GM12878 (cell line): ENCODE measurements around the gene IDI2. TPM values are rescaled to one million over a fixed set of nuclear protein-coding genes. Genes with fewer than 3 reads are reported as not detected.
A peak's percentile ranks its signal among the peaks of the same experiment; 100 is the strongest.

ENCODE experiments used
- CBFB ChIP-seq: IDR thresholded peaks from 2 replicates; pipeline ENCODE4 v1.6.1; 2016; ENCODE audit warnings: antibody characterized with exemption, low read depth
- CBX5 ChIP-seq: sonication (generic); IDR thresholded peaks from 2 replicates; pipeline ENCODE4 v1.6.1; 2016; ENCODE audit warnings: low read depth, moderate library complexity, mild to moderate bottlenecking, inconsistent platforms
- CUX1 ChIP-seq: IDR thresholded peaks from 2 replicates; pipeline ENCODE4 v1.6.1; 2012; ENCODE audit warnings: improper control_type of control experiment, low read depth, low read length; ENCODE audit not compliant: insufficient replicate concordance
- EED ChIP-seq: sonication (generic); IDR thresholded peaks from 2 replicates; pipeline ENCODE4 v1.6.1; 2016; ENCODE audit warnings: antibody characterized with exemption, low read depth
- ETV6 ChIP-seq, 2 experiments: fragments of 450-650 bp in 1 of 2; IDR thresholded peaks in 1 of 2; conservative IDR thresholded peaks in 1 of 2; 2 replicates each; pipeline ENCODE4 v1.6.1; 2014; ENCODE audit warnings: antibody characterized with exemption in 1 of 2, borderline replicate concordance in 1 of 2, low read depth in 1 of 2, mild to moderate bottlenecking in 1 of 2, moderate library complexity in 1 of 2
- HDAC6 ChIP-seq: fragments of 200-600 bp; sonication (generic); IDR thresholded peaks from one replicate; pipeline ENCODE4 v1.8.0; 2017; ENCODE audit warnings: antibody characterized with exemption; ENCODE audit not compliant: unreplicated experiment
- KDM1A ChIP-seq: fragments of 200-600 bp; sonication (generic); IDR thresholded peaks from 2 replicates; pipeline ENCODE4 v1.6.1; 2016; ENCODE audit warnings: borderline replicate concordance
- NFIC ChIP-seq: IDR thresholded peaks from 2 replicates; pipeline ENCODE4 v1.6.1; 2012; ENCODE audit warnings: low read depth, mild to moderate bottlenecking, inconsistent platforms, low read length, moderate library complexity
- RAD21 ChIP-seq: IDR thresholded peaks from 2 replicates; pipeline ENCODE4 v1.6.1; 2011; ENCODE audit warnings: mild to moderate bottlenecking, low read depth, low read length, moderate library complexity; ENCODE audit not compliant: insufficient read depth
- RAD51 ChIP-seq: fragments of 450-650 bp; IDR thresholded peaks from 2 replicates; pipeline ENCODE4 v1.6.1; 2016; ENCODE audit warnings: moderate library complexity, mild to moderate bottlenecking, inconsistent platforms
- RB1 ChIP-seq: fragments of 450-650 bp; formaldehyde crosslinking; IDR thresholded peaks from 2 replicates; pipeline ENCODE4 v1.6.1; 2017; ENCODE audit warnings: mild to moderate bottlenecking, borderline replicate concordance
- SP1 ChIP-seq: IDR thresholded peaks from one replicate; pipeline ENCODE4 v1.6.1; 2011; ENCODE audit warnings: low read depth, low read length
- SPI1 ChIP-seq: IDR thresholded peaks from 2 replicates; pipeline ENCODE4 v1.6.1; 2011; ENCODE audit warnings: low read depth, mild to moderate bottlenecking, low read length, moderate library complexity, borderline replicate concordance; ENCODE audit not compliant: insufficient read depth
- TCF12 ChIP-seq: IDR thresholded peaks from 2 replicates; pipeline ENCODE4 v1.6.1; 2011; ENCODE audit warnings: low read depth, mild to moderate bottlenecking, low read length
- USF1 ChIP-seq: IDR thresholded peaks from 2 replicates; pipeline ENCODE4 v1.6.1; 2011; ENCODE audit warnings: borderline replicate concordance, low read depth, mild to moderate bottlenecking, moderate library complexity, mixed read lengths, low read length; ENCODE audit not compliant: insufficient read depth; ENCODE audit errors: extremely low read length
- polyA plus RNA-seq, 11 experiments: library from polyadenylated mRNA; depleted of rRNA in 4 of 11; unstranded in 6 of 11; stranded (reverse) in 5 of 11; fragments of >200 nt; fragmentation: Nextera tagmentation in 4 of 11; fragmentation: Illumina TruSeq in 1 of 11; extraction: Ambion mirVana in 4 of 11; extraction: Trizol in 1 of 11; gene quantifications; 1 replicate in 1 of 11; 2 replicates in 10 of 11; pipeline versions ENCODE4 v1.2.1 to v1.2.3, GENCODE V29; 2011 to 2016; ENCODE audit warnings: inconsistent platforms in 2 of 11, missing spikeins in 2 of 11, low read depth in 1 of 11
- total RNA-seq, 4 experiments: library from RNA; depleted of rRNA in 3 of 4; stranded (reverse); fragments of >200 nt in 3 of 4; fragmentation: Illumina TruSeq in 1 of 4; extraction: Trizol in 1 of 4; gene quantifications; 2 replicates each; pipeline versions ENCODE4 v1.2.1 to v1.2.3, GENCODE V29; 2013 to 2021
- TF ChIP-seq, protein P1 (sequence below): fragments of 450-650 bp; IDR thresholded peaks from 2 replicates; pipeline ENCODE4 v1.6.1; 2017; ENCODE audit warnings: borderline replicate concordance
- TF ChIP-seq, protein P2 (sequence below): IDR thresholded peaks from 2 replicates; pipeline ENCODE4 v1.6.1; 2011; ENCODE audit warnings: low read depth, mild to moderate bottlenecking, low read length, moderate library complexity, borderline replicate concordance; ENCODE audit errors: extremely low read depth
- TF ChIP-seq, protein P3 (sequence below): fragments of 450-650 bp; IDR thresholded peaks from 2 replicates; pipeline ENCODE4 v1.6.1; 2017; ENCODE audit warnings: antibody characterized with exemption, mild to moderate bottlenecking, moderate library complexity
- TF ChIP-seq, protein P4 (sequence below): IDR thresholded peaks from 2 replicates; pipeline ENCODE4 v1.6.1; 2012; ENCODE audit warnings: low read depth, low read length, improper control_type of control experiment

The IDI2 gene
- total and polyA plus RNA-seq, 10 of the 15 experiments (the other 5 are each of a cell fraction or from before 2014, with no cell fraction given): 0.06 TPM; not detected in 9

DNA sequence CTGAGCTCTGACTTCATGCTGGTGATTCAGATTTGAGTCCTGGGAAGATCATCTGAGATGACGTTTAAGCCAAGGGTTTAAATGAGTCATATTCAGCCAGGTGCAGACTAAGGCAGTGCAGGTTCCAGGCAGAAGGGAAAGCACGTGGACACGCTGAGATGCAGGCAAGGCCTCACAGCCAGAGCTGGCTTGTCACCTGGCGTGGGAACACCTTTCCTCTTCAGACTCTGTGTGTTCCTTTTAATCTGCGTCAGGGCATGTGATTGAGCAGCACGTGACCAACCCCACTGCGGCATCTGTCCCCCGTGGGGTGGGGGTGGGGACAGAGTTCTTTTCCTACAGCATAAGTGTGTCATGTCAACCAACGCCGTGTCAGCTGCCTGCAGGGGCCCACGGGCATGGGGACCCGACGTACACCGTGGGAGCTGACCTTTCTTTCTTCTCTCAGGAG is 10.7 kb upstream of the IDI2 start (continued):
- TF ChIP-seq, protein P1, sequence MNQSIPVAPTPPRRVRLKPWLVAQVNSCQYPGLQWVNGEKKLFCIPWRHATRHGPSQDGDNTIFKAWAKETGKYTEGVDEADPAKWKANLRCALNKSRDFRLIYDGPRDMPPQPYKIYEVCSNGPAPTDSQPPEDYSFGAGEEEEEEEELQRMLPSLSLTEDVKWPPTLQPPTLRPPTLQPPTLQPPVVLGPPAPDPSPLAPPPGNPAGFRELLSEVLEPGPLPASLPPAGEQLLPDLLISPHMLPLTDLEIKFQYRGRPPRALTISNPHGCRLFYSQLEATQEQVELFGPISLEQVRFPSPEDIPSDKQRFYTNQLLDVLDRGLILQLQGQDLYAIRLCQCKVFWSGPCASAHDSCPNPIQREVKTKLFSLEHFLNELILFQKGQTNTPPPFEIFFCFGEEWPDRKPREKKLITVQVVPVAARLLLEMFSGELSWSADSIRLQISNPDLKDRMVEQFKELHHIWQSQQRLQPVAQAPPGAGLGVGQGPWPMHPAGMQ: no peak
- TF ChIP-seq, protein P2, sequence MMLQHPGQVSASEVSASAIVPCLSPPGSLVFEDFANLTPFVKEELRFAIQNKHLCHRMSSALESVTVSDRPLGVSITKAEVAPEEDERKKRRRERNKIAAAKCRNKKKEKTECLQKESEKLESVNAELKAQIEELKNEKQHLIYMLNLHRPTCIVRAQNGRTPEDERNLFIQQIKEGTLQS: peak; percentile 38; the same call in 1 of the 2 replicates
- TF ChIP-seq ETV6 (conservative IDR thresholded peaks at IDR 0.05 in 1 of 2, IDR thresholded peaks at IDR 0.05 in 1 of 2; ENCODE audit: borderline replicate concordance in 1 of 2, low read depth in 1 of 2) (no peak), CBFB (no peak), HDAC6 (no peak), NFIC (peak; percentile 19; the same call in 1 of the 2 replicates), USF1 (peak; percentile 79), CBX5 (no peak), SP1 (no peak), TCF12 (peak; percentile 80; the same call in 1 of the 2 replicates), RAD21 (no peak), RB1 (no peak), KDM1A (no peak), EED (peak; percentile 59; the same call in 1 of the 2 replicates), RAD51 (peak; percentile 65; the same call in 1 of the 2 replicates), CUX1 (no peak), SPI1 (no peak)
- TF ChIP-seq, protein P3, sequence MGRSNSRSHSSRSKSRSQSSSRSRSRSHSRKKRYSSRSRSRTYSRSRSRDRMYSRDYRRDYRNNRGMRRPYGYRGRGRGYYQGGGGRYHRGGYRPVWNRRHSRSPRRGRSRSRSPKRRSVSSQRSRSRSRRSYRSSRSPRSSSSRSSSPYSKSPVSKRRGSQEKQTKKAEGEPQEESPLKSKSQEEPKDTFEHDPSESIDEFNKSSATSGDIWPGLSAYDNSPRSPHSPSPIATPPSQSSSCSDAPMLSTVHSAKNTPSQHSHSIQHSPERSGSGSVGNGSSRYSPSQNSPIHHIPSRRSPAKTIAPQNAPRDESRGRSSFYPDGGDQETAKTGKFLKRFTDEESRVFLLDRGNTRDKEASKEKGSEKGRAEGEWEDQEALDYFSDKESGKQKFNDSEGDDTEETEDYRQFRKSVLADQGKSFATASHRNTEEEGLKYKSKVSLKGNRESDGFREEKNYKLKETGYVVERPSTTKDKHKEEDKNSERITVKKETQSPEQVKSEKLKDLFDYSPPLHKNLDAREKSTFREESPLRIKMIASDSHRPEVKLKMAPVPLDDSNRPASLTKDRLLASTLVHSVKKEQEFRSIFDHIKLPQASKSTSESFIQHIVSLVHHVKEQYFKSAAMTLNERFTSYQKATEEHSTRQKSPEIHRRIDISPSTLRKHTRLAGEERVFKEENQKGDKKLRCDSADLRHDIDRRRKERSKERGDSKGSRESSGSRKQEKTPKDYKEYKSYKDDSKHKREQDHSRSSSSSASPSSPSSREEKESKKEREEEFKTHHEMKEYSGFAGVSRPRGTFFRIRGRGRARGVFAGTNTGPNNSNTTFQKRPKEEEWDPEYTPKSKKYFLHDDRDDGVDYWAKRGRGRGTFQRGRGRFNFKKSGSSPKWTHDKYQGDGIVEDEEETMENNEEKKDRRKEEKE: no peak
- TF ChIP-seq, protein P4, sequence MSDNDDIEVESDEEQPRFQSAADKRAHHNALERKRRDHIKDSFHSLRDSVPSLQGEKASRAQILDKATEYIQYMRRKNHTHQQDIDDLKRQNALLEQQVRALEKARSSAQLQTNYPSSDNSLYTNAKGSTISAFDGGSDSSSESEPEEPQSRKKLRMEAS: peak; percentile 59; the same call in 1 of the 2 replicates
